ENCODE measurements around the gene ARMC9. TPM values are rescaled to one million over a fixed set of nuclear protein-coding genes. Genes with fewer than 3 reads are reported as not detected.

The ARMC9 gene
- polyA plus RNA-seq, 1 donor from 2014 or later: 1.2 TPM

GRCh38 chr2:231308631-231309428 lies 110.4 kb downstream of the ARMC9 start:
- Mint-ChIP-seq H3K9me3 (no peaks in the 10 kb centered on the region), H3K36me3 (no peaks in the 10 kb centered on the region), H3K27me3 (no peaks in the 10 kb centered on the region), H3K27ac (no peak overlapping the region), H3K4me3 (no peak overlapping the region), H3K4me1 (peaks cover 11 to 29% (median 15%) of the 10 kb centered on the region in 3 donors)

- H3K27me3 Mint-ChIP-seq: no peaks in the 10 kb centered on the region
- peak overlapping the region in 1 of 4 donors; percentile 54 for H3K4me3 Mint-ChIP-seq
- peaks cover 2% of the 10 kb centered on the region for H3K36me3 Mint-ChIP-seq
- H3K4me1 Mint-ChIP-seq: peaks cover 25 to 41% (median 25%) of the 10 kb centered on the region in 3 donors
- peaks cover 0 to 7% (median 6%) of the 10 kb centered on the region in 3 donors for H3K9me3 Mint-ChIP-seq
- peak overlapping the region in 2 of 3 donors; percentile 26 to 80 for H3K27ac Mint-ChIP-seq
These were observed 113.6 kb downstream of the ARMC9 start for GRCh38 chr2:231312066-231312465.

- Mint-ChIP-seq H3K36me3 (peaks cover 5% of the 10 kb centered on the region), H3K9me3 (peaks cover 3 to 16% (median 15%) of the 10 kb centered on the region in 3 donors), H3K27me3 (no peaks in the 10 kb centered on the region), H3K4me3 (peak overlapping the region; percentile 5 to 54 (median 31)), H3K4me1 (peaks cover 21 to 59% (median 31%) of the 10 kb centered on the region in 3 donors), H3K27ac (peak overlapping the region; percentile 79 to 88 (median 86))
These were observed 117.5 kb downstream of the ARMC9 start for GRCh38 chr2:231315896-231316295.

- Mint-ChIP-seq H3K36me3 (peaks cover 5% of the 10 kb centered on the region), H3K27ac (peak overlapping the region in 1 of 3 donors; percentile 39), H3K27me3 (no peaks in the 10 kb centered on the region)
These were observed 119.1 kb downstream of the ARMC9 start for GRCh38 chr2:231317579-231317978.

GRCh38 chr2:231318436-231318835 lies 120.0 kb downstream of the ARMC9 start:
- no peaks in the 10 kb centered on the region for H3K27me3 Mint-ChIP-seq
- peaks cover 5% of the 10 kb centered on the region for H3K36me3 Mint-ChIP-seq
- peak overlapping the region in 1 of 4 donors; percentile 50 for H3K4me3 Mint-ChIP-seq
- peaks cover 19 to 53% (median 38%) of the 10 kb centered on the region in 3 donors for H3K4me1 Mint-ChIP-seq
- H3K27ac Mint-ChIP-seq: peak overlapping the region in 1 of 3 donors; percentile 15
- H3K9me3 Mint-ChIP-seq: peaks cover 3 to 16% (median 15%) of the 10 kb centered on the region in 3 donors

More at GRCh38 chr2:231317579-231317978, 119.1 kb downstream of the ARMC9 start:
- Mint-ChIP-seq H3K4me1 (peaks cover 21 to 58% (median 37%) of the 10 kb centered on the region in 3 donors), H3K4me3 (peak overlapping the region in 2 of 4 donors; percentile 14 to 22), H3K9me3 (peaks cover 3 to 16% (median 15%) of the 10 kb centered on the region in 3 donors)

- Mint-ChIP-seq H3K9me3 (peaks cover 3 to 16% (median 15%) of the 10 kb centered on the region in 3 donors), H3K4me3 (peak overlapping the region in 2 of 4 donors; percentile 41 to 50), H3K27me3 (no peaks in the 10 kb centered on the region), H3K27ac (peak overlapping the region in 1 of 3 donors; percentile 15), H3K36me3 (peaks cover 5% of the 10 kb centered on the region), H3K4me1 (peaks cover 19 to 52% (median 38%) of the 10 kb centered on the region in 3 donors)
These were observed 120.5 kb downstream of the ARMC9 start for GRCh38 chr2:231318954-231319353.

- Mint-ChIP-seq H3K36me3 (peaks cover 5% of the 10 kb centered on the region), H3K4me1 (peaks cover 19 to 45% (median 35%) of the 10 kb centered on the region in 3 donors), H3K4me3 (peak overlapping the region in 1 of 4 donors; percentile 5), H3K27ac (peak overlapping the region in 2 of 3 donors; percentile 23 to 49), H3K9me3 (peaks cover 3 to 16% (median 15%) of the 10 kb centered on the region in 3 donors), H3K27me3 (no peaks in the 10 kb centered on the region)
These were observed 121.4 kb downstream of the ARMC9 start for GRCh38 chr2:231319867-231320266.

- H3K4me3 Mint-ChIP-seq: no peak overlapping the region
- no peaks in the 10 kb centered on the region for H3K27me3 Mint-ChIP-seq
- H3K36me3 Mint-ChIP-seq: peaks cover 5% of the 10 kb centered on the region
- peaks cover 15 to 40% (median 31%) of the 10 kb centered on the region in 3 donors for H3K4me1 Mint-ChIP-seq
- H3K27ac Mint-ChIP-seq: no peak overlapping the region
- peaks cover 3 to 14% (median 11%) of the 10 kb centered on the region in 3 donors for H3K9me3 Mint-ChIP-seq
These were observed 122.6 kb downstream of the ARMC9 start for GRCh38 chr2:231321021-231321420.

- Mint-ChIP-seq H3K4me1 (peaks cover 10 to 36% (median 26%) of the 10 kb centered on the region in 3 donors), H3K4me3 (peak overlapping the region in 2 of 4 donors; percentile 74 to 87), H3K36me3 (peaks cover 5% of the 10 kb centered on the region), H3K27ac (peak overlapping the region; percentile 3 to 79 (median 19)), H3K27me3 (no peaks in the 10 kb centered on the region), H3K9me3 (peaks cover 3 to 10% (median 9%) of the 10 kb centered on the region in 3 donors)
These were observed 123.3 kb downstream of the ARMC9 start for GRCh38 chr2:231321556-231322334.

- H3K27me3 Mint-ChIP-seq: no peaks in the 10 kb centered on the region
- H3K4me3 Mint-ChIP-seq: no peak overlapping the region
- no peak overlapping the region for H3K27ac Mint-ChIP-seq
- no peaks in the 10 kb centered on the region for H3K36me3 Mint-ChIP-seq
- H3K4me1 Mint-ChIP-seq: peaks cover 8 to 25% (median 23%) of the 10 kb centered on the region in 3 donors
- H3K9me3 Mint-ChIP-seq: no peaks in the 10 kb centered on the region
These were observed 124.9 kb downstream of the ARMC9 start for GRCh38 chr2:231323316-231323715.

- no peaks in the 10 kb centered on the region for H3K9me3 Mint-ChIP-seq
- H3K27me3 Mint-ChIP-seq: no peaks in the 10 kb centered on the region
- peaks cover 8 to 15% (median 14%) of the 10 kb centered on the region in 3 donors for H3K4me1 Mint-ChIP-seq
- H3K36me3 Mint-ChIP-seq: no peaks in the 10 kb centered on the region
- no peak overlapping the region for H3K4me3 Mint-ChIP-seq
- no peak overlapping the region for H3K27ac Mint-ChIP-seq
These were observed 127.4 kb downstream of the ARMC9 start for GRCh38 chr2:231325826-231326225.

GRCh38 chr2:231326404-231326803 lies 128.0 kb downstream of the ARMC9 start:
- Mint-ChIP-seq H3K9me3 (no peaks in the 10 kb centered on the region), H3K36me3 (no peaks in the 10 kb centered on the region), H3K27me3 (no peaks in the 10 kb centered on the region), H3K4me3 (no peak overlapping the region), H3K4me1 (peaks cover 8 to 15% (median 14%) of the 10 kb centered on the region in 3 donors), H3K27ac (no peak overlapping the region)

GRCh38 chr2:231330311-231330710 lies 131.9 kb downstream of the ARMC9 start:
- Mint-ChIP-seq H3K27ac (no peak overlapping the region), H3K27me3 (no peaks in the 10 kb centered on the region), H3K4me1 (no peaks in the 10 kb centered on the region), H3K4me3 (no peak overlapping the region), H3K9me3 (no peaks in the 10 kb centered on the region), H3K36me3 (no peaks in the 10 kb centered on the region)

GRCh38 chr2:231331533-231331932 lies 133.1 kb downstream of the ARMC9 start:
- Mint-ChIP-seq H3K27ac (no peak overlapping the region), H3K9me3 (no peaks in the 10 kb centered on the region), H3K27me3 (no peaks in the 10 kb centered on the region), H3K4me1 (no peaks in the 10 kb centered on the region), H3K36me3 (no peaks in the 10 kb centered on the region), H3K4me3 (no peak overlapping the region)

- H3K36me3 Mint-ChIP-seq: no peaks in the 10 kb centered on the region
- no peaks in the 10 kb centered on the region for H3K9me3 Mint-ChIP-seq
- no peaks in the 10 kb centered on the region for H3K4me1 Mint-ChIP-seq
- H3K4me3 Mint-ChIP-seq: no peak overlapping the region
- H3K27ac Mint-ChIP-seq: peak overlapping the region in 1 of 3 donors; percentile 29
- H3K27me3 Mint-ChIP-seq: no peaks in the 10 kb centered on the region
These were observed 134.0 kb downstream of the ARMC9 start for GRCh38 chr2:231332388-231332787.
